Activated B cell treated with CpG ODN at 0.5 μM for 24 hours (primary cell): Measurements from ENCODE around the gene RAB11FIP3. TPM values are rescaled to one million over a fixed set of nuclear protein-coding genes. Genes with fewer than 3 reads are reported as not detected.

Source experiments
- ATAC-seq: fragments of 200-7000 bp; cut with Tn5 transposase; one replicate; pipeline ENCODE4 v1.10.0; 2021; ENCODE audit warnings: low read depth, mild to moderate bottlenecking, moderate library complexity
- CTCF ChIA-PET: fragments of 350-600 bp; sonication (Branson Sonifier 250); formaldehyde crosslinking; loops from one replicate; lab custom pipeline; 2021; ENCODE audit warnings: antibody characterized with exemption; lab: Charles Lee
- POLR2A ChIA-PET: fragments of 350-600 bp; sonication (Branson Sonifier 250); formaldehyde crosslinking; loops from one replicate; lab custom pipeline; 2021; ENCODE audit warnings: antibody characterized with exemption; lab: Charles Lee
- DNase-seq: peaks from one replicate; pipeline ENCODE4 v3.0.0; 2022
- H3K27ac Mint-ChIP-seq: one replicate; pipeline ENCODE4 v1.8.0; 2020; ENCODE audit warnings: mixed read lengths
- H3K27me3 Mint-ChIP-seq: one replicate; pipeline ENCODE4 v1.8.0; 2021; ENCODE audit warnings: mixed read lengths
- H3K36me3 Mint-ChIP-seq: one replicate; pipeline ENCODE4 v1.8.0; 2021; ENCODE audit warnings: low read depth, mixed read lengths
- H3K4me1 Mint-ChIP-seq: one replicate; pipeline ENCODE4 v1.8.0; 2021; ENCODE audit warnings: mixed read lengths
- H3K4me3 Mint-ChIP-seq: one replicate; pipeline ENCODE4 v1.8.0; 2020; ENCODE audit warnings: mild to moderate bottlenecking, mixed read lengths
- H3K9me3 Mint-ChIP-seq: one replicate; pipeline ENCODE4 v1.8.0; 2020; ENCODE audit warnings: mixed read lengths
- CTCF ChIP-seq: fragments of 200-600 bp; IDR thresholded peaks from one replicate; pipeline ENCODE4 v1.8.0; 2022; ENCODE audit warnings: antibody characterized with exemption, mild to moderate bottlenecking
- intact Hi-C: fragments of 100-400 bp; cut with micrococcal nuclease; formaldehyde crosslinking; loops from one replicate; pipeline ENCODE4 v1.15.1; 2024
- total RNA-seq: library from RNA; stranded (reverse); gene quantifications from 2 replicates; pipeline ENCODE4 v1.2.3, GENCODE V29; 2022

The RAB11FIP3 gene
- total RNA-seq, 1 donor from 2014 or later: 35.4 TPM

DNA sequence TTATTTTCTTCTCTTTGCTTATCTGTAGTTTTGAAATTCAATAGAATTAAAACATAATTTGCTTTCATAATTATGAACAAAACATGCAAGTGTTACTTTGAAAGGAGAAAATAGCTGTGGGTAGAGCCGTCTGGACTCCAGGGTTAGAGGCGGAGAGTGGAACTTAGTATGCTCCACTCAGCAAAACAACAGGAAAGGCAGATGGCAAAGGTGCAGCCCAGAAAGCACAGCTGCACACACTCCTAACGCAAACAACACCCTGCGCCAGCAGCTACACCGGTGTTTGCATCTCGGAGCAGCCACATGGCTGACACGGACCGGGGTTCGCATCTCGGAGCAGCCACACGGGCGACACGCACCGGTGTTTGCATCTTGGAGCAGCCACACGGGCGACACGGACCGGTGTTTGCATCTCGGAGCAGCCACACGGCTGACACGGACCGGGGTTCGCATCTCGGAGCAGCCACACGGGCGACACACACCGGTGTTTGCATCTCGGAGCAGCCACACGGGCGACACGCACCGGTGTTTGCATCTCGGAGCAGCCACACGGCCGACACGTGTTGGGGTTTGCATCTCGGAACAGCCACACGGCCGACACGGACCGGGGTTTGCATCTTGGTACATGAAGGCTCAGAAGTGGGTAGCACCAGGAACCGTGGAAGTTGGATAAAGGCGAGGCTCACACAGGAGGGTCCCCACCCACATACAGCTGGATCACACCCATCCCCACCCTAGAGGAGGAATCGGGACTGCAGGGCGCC, 89.9 kb downstream of the RAB11FIP3 start:
- ATAC-seq (no peak), DNase-seq (no peak)
- no peaks in the 10 kb centered on the region for H3K9me3 Mint-ChIP-seq
- no peaks in the 10 kb centered on the region for H3K27me3 Mint-ChIP-seq
- H3K4me3 Mint-ChIP-seq: no peak overlapping the region
- POLR2A ChIA-PET: no interaction called here
- CTCF ChIA-PET: interaction anchor here (1.4 kb wide), 1 partner anchor 18 kb away, joined by 3 read pairs; no protein-coding TSS in a partner anchor
- H3K4me1 Mint-ChIP-seq: no peaks in the 10 kb centered on the region
- TF ChIP-seq CTCF: no peak
- peaks cover 16% of the 10 kb centered on the region for H3K36me3 Mint-ChIP-seq
- intact Hi-C loops: no loop called here
- H3K27ac Mint-ChIP-seq: no peak overlapping the region

- no peak overlapping the region for H3K27ac Mint-ChIP-seq
- peaks cover 21% of the 10 kb centered on the region for H3K36me3 Mint-ChIP-seq
- no peak for ATAC-seq
- DNase-seq: no peak
- H3K4me1 Mint-ChIP-seq: no peaks in the 10 kb centered on the region
- TF ChIP-seq CTCF: no peak
- no peak overlapping the region for H3K4me3 Mint-ChIP-seq
- ChIA-PET POLR2A (no interaction called here), CTCF (no interaction called here)
- no peaks in the 10 kb centered on the region for H3K9me3 Mint-ChIP-seq
- intact Hi-C loops: no loop called here
- no peaks in the 10 kb centered on the region for H3K27me3 Mint-ChIP-seq
Measured at GRCh38 chr16:515939-516226, 90.4 kb downstream of the RAB11FIP3 start.

DNA sequence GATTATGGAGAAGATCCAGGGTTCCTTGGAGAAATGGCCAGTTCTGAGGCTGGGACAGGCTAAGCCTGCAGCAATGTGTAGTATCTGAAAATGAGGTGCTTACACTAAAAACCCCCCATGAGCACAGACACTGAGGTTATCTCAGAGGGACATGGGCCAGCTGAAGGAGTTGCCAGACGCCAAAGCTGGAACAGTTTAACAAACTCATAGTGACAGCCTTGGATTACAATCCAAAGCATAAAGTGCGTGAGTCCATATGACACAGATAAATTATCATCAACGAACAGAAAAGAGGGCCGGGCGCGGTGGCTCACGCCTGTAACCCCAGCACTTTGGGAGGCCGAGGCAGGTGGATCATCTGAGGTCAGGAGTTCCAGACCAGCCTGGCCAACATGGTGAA, 90.9 kb downstream of the RAB11FIP3 start:
- POLR2A ChIA-PET: no interaction called here
- H3K27me3 Mint-ChIP-seq: no peaks in the 10 kb centered on the region
- CTCF ChIA-PET: no interaction called here

DNA sequence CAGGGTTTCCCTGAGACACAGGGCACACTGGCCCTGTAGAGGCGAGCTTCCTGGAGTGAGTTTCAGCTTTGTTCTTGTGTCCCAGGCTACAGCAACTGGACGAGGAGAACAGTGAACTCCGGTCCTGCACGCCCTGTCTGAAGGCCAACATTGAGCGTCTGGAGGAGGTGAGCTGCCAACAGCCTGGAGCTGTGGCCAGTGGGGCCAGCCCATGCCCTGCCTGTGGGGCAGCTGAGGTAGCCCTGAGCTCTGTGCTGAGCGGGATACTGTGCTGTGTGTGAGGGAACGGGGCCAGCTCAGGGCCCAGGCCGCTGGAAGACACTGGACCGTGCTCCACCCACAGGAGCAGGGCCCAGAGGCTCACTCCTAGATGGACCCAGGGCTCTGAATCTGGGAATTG, 93.4 kb downstream of the RAB11FIP3 start:
- CTCF ChIA-PET: no interaction called here
- Mint-ChIP-seq H3K4me1 (peaks cover under 1% of the 10 kb centered on the region), H3K9me3 (no peaks in the 10 kb centered on the region), H3K27me3 (no peaks in the 10 kb centered on the region), H3K4me3 (no peak overlapping the region), H3K36me3 (peaks cover 18% of the 10 kb centered on the region), H3K27ac (no peak overlapping the region)
- no peak for TF ChIP-seq CTCF
- POLR2A ChIA-PET: interaction anchor here (2.0 kb wide), 1 partner anchor 8 kb away, joined by 5 read pairs; the partner anchor contains the start of gene CAPN15
- intact Hi-C loops: no loop called here
- ATAC-seq (no peak), DNase-seq (no peak)

More for the DNA sequence above, 90.9 kb downstream of the RAB11FIP3 start:
- Mint-ChIP-seq H3K27ac (no peak overlapping the region), H3K4me1 (no peaks in the 10 kb centered on the region), H3K9me3 (no peaks in the 10 kb centered on the region), H3K4me3 (no peak overlapping the region), H3K36me3 (peaks cover 21% of the 10 kb centered on the region)
- no peak for DNase-seq
- no peak for ATAC-seq
- no peak for TF ChIP-seq CTCF
- intact Hi-C loops: no loop called here

GRCh38 chr16:519425-519824, 94.0 kb downstream of the RAB11FIP3 start:
- POLR2A ChIA-PET: interaction anchor here (2.0 kb wide), 1 partner anchor 8 kb away, joined by 5 read pairs; the partner anchor contains the start of gene CAPN15
- ATAC-seq (no peak), DNase-seq (no peak)
- intact Hi-C loops: no loop called here
- H3K4me1 Mint-ChIP-seq: peaks cover 4% of the 10 kb centered on the region
- no peak overlapping the region for H3K27ac Mint-ChIP-seq
- H3K4me3 Mint-ChIP-seq: no peak overlapping the region
- H3K9me3 Mint-ChIP-seq: no peaks in the 10 kb centered on the region
- no peaks in the 10 kb centered on the region for H3K27me3 Mint-ChIP-seq
- TF ChIP-seq CTCF: no peak
- peaks cover 18% of the 10 kb centered on the region for H3K36me3 Mint-ChIP-seq
- CTCF ChIA-PET: no interaction called here
